GM18868 (cell line): Measurements from ENCODE around the gene STXBP5.

Experiments used
- ATAC-seq: cut with Tn5 transposase; IDR thresholded peaks from one replicate; pipeline ENCODE4 v1.9.1; 2021; ENCODE audit warnings: mild to moderate bottlenecking, moderate library complexity; ENCODE audit not compliant: unreplicated experiment

STXBP5 gene

GRCh38 chr6:147417954-147418353, 213.7 kb downstream of the STXBP5 start:
- ATAC-seq: no peak

- ATAC-seq: peak; percentile 52
These were observed 214.3 kb downstream of the STXBP5 start for GRCh38 chr6:147418523-147418922.

DNA sequence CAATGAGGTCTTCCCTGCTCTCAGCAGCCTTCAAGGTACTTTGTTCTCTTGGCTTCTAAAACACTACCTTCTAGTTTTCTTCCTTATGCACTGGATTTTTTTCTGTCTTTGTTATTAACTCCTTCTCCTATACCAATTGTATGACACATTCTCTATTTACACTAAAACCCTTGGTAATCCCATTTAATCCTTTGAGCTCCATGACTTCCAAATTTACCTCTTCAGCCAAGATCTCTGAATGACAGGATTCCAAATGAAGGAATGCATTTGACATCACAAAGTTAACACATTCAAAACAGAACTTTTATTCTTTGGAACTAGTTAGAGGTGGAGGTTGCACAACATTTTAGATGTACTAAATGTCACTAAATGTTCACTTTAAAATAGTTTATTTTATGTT, 217.7 kb downstream of the STXBP5 start:
- ATAC-seq: no peak

GRCh38 chr6:147423111-147423510, 218.9 kb downstream of the STXBP5 start:
- no peak for ATAC-seq

DNA sequence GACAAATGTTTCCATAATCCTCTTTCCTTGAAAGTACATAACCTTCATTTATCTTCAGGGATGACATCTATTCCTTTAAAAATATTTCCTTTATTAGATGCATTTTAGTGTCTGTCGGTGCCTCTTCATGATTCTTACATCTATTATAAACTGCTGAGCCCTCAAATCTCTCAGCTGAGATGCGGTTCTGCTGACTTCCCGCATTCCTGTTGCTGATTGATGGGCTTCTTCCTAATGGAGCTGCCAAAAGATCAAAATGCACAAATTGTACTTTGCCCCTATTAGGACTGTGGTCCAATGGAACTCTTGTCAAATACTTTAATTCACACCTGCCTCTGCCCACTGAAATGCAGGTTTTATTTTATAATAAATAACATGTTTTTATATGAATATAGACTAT, 225.6 kb downstream of the STXBP5 start:
- ATAC-seq: no peak

- no peak for ATAC-seq
These were observed 226.6 kb downstream of the STXBP5 start for GRCh38 chr6:147430811-147431210.

GRCh38 chr6:147434076-147434475, 229.9 kb downstream of the STXBP5 start:
- no peak for ATAC-seq

DNA sequence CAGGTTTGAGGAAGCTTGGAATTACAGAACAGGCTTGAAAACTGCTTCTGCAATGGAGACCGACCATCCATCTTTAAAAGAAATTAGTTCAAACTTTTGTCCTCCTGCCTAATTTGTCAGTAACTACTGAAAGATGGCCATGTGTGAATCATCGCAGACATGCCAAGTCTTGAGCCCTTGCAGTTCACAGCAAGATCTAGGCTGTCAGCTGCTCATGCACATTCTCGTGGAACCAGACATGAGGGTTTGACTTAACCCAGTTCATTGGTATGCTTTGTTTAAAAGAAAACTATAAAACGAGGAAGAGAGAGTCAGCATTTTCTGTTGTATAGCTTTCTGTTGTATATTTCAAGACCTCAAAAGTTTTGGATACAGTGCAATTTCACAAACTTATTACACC, 230.3 kb downstream of the STXBP5 start:
- ATAC-seq: no peak

- no peak for ATAC-seq
These were observed 233.4 kb downstream of the STXBP5 start for GRCh38 chr6:147437615-147438014.

DNA sequence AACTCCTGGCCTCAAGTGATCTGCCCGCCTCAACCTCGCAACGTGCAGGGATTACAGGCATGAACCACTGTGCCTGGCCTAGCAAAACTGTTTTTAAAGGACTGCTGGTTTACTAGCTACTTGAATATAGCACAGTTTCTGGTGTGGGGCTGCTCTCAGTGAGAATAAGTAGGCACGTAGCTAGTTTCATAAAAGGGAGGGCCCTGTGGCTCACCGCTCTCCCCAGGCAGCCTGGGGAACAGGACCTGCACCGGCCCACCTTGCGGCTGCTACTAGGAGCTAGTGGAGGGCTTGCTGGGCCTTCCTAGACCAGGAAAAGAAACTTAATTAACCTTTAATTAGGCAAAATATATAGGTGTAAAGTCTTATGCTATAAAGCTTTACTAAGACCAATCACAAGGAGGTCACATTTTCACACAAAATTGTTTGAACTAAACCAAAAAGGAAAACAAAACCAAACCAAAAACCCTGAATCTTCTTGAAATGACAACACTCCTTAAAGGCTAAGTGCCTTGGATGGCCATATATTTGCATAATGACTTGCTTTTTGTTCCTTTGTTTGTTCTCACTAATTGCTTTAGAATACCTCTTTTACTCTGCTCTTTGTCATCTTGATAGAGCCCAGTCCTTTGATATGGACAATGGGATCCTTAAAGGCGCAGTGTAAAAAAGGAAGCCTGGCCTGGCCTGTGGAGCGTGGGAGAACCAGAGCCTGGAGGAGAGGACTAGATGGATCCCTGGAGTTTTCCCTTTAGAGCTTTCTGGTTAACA, 234.7 kb downstream of the STXBP5 start:
- ATAC-seq: no peak
